Right lobe of liver (tissue), 4 donors: ENCODE results near the gene SPRYD3.

Source experiments
- CTCF ChIP-seq, 4 donors: fragments of 200-600 bp in 3 of 4; fragments of 450-650 bp in 1 of 4; IDR thresholded peaks; one replicate each; pipeline versions ENCODE4 v1.5.1 to v1.8.0; 2016 to 2022; ENCODE audit warnings: antibody characterized with exemption in 4 of 4, mild to moderate bottlenecking in 2 of 4
- POLR2A ChIP-seq: fragments of 450-650 bp; IDR thresholded peaks from one replicate; pipeline ENCODE4 v1.6.1; 2017; ENCODE audit warnings: antibody characterized with exemption, mild to moderate bottlenecking
- donor health status: DM: no; HTN: no; CAD: no.
- donor health status: DM: no; HTN: no; CAD: no.
- donor health status: DM: no; HTN: yes; CAD: no.

- TF ChIP-seq CTCF (IDR thresholded peaks at IDR 0.05) = no peak
- no peak for TF ChIP-seq POLR2A
These were observed 24.7 kb upstream of the SPRYD3 start for GRCh38 chr12:53103860-53104305.
